GM23248 (cell line): ENCODE results near the gene PPP1CC.

Experiments
- EZH2 ChIP-seq: fragments of 200-600 bp; sonication (generic); IDR thresholded peaks from 2 replicates; pipeline ENCODE4 v1.6.1; 2018; ENCODE audit warnings: antibody characterized with exemption, mild to moderate bottlenecking; ENCODE audit not compliant: insufficient read depth, poor library complexity, severe bottlenecking
- EZH2phosphoT487 ChIP-seq: fragments of 200-600 bp; sonication (generic); IDR thresholded peaks from 2 replicates; pipeline ENCODE4 v1.6.1; 2018; ENCODE audit warnings: antibody characterized with exemption, moderate library complexity, mild to moderate bottlenecking, low read depth; ENCODE audit not compliant: insufficient read depth

DNA sequence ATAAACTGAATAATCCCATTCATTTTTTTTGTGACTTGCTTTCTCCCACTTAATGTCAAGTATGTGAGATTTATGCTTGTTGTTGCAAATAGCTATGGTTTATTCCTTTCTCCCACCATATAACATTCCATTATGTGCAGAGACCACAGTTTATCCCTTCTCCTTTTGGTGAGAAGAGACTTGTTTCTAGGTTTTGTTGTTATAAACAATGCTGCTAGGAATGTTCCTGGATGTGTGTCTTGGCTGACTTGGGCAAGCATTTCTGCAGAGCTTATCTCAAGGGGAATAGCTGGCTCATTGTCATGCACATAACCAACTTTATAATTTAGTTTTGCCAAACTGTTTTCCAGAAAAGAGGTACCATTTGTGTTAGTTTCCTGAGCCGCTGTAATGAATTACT is 47.6 kb upstream of the PPP1CC start:
- TF ChIP-seq EZH2 = no peak
- TF ChIP-seq EZH2phosphoT487 = no peak
